ENCODE measurements around the gene FAM20A. TPM values are rescaled to one million over a fixed set of nuclear protein-coding genes. Genes with fewer than 3 reads are reported as not detected.

The FAM20A gene
- total and polyA plus RNA-seq, 2 of the 8 experiments (the other 6 are each of a cell fraction or from before 2014, with no cell fraction given): 3.6 to 11.9 TPM

DNA sequence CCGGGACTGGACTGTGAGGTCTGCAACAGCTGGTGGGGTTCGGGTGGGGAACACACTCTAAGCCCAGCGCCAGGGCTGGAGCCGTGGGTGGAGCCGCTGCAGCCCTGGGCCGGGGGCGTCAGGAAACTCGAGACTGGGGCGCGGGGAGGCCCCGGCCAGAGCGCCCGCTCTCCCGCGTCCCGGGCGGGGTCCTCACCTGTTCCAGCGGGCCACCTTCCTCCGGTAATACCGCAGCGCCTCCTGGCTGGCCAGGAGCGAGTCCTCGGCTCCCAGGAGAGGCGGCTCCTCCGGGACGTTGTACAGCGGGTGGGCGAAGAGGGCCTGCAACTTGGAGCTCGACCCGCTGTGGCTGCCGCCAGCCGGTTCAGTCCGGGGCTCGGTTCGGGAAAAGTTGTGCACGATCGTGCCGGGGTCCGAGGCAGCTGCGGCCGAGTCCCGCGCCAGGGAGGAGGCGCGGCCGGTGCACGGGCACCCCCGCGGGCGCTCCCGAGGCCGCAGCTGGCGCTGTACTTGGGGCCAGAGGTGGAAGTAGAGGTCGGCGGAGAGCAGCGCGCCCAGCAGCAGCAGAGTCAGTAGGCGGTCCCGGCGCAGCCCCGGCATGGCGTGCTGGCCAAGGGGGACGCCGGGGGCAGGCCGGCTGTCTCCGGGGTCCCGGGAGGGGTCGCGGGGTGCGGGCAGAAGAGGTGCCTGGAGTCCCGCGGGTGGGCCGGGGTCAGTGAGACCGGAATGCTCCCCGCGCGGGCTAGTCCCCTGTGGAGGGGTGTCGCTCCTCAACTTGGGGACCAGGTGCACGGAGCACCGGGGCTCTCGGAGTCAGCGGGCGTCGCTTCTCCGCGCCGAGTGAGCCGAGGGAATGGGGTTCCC lies 868 bp downstream of the FAM20A start (continued):
- TF ChIP-seq BCL11A (IDR thresholded peaks at IDR 0.05; ENCODE audit: low read depth in 2 of 2, low read length in 2 of 2) (no peak), TEAD4 (IDR thresholded peaks at IDR 0.05; ENCODE audit: low read depth, low read length) (no peak), JUND (IDR thresholded peaks at IDR 0.05; ENCODE audit: low read length) (no peak), TBP (IDR thresholded peaks at IDR 0.05; ENCODE audit: low read depth, low read length) (no peak), CTBP2 (IDR thresholded peaks at IDR 0.05; ENCODE audit: borderline replicate concordance, insufficient read depth, insufficient read length, low read length) (no peak), ASH2L (IDR thresholded peaks at IDR 0.05; ENCODE audit: low read length) (no peak), KDM5A (IDR thresholded peaks at IDR 0.05; ENCODE audit: low read length) (no peak), RBBP5 (IDR thresholded peaks at IDR 0.05; ENCODE audit: borderline replicate concordance, low read depth, low read length) (peak; percentile 68; the same call in 1 of the 2 replicates), PHF8 (conservative IDR thresholded peaks at IDR 0.05; ENCODE audit: low read depth, low read length) (0 out of 2 replicates have a peak, but pooled peaks have one; percentile 47), POLR2A (IDR thresholded peaks at IDR 0.05; ENCODE audit: control extremely low read depth in 1 of 2, low read depth in 2 of 2, low read length in 2 of 2) (peak in 1 of 2 experiments; percentile 20; a peak in 1 of 3 replicates), CBX5 (IDR thresholded peaks at IDR 0.05; ENCODE audit: low read depth, low read length) (no peak), RFX5 (IDR thresholded peaks at IDR 0.05; ENCODE audit: borderline replicate concordance, low read depth, low read length) (no peak), KDM4A (IDR thresholded peaks at IDR 0.05; ENCODE audit: low read depth, low read length, severe bottlenecking) (peak; percentile 77), POU5F1 (IDR thresholded peaks at IDR 0.05; ENCODE audit: low read depth, low read length) (no peak), RAD21 (IDR thresholded peaks at IDR 0.05 in 1 of 2, conservative IDR thresholded peaks at IDR 0.05 in 1 of 2; ENCODE audit: low read depth in 2 of 2, low read length in 2 of 2) (peak; percentile 58 to 73)
- TF ChIP-seq, protein P1, sequence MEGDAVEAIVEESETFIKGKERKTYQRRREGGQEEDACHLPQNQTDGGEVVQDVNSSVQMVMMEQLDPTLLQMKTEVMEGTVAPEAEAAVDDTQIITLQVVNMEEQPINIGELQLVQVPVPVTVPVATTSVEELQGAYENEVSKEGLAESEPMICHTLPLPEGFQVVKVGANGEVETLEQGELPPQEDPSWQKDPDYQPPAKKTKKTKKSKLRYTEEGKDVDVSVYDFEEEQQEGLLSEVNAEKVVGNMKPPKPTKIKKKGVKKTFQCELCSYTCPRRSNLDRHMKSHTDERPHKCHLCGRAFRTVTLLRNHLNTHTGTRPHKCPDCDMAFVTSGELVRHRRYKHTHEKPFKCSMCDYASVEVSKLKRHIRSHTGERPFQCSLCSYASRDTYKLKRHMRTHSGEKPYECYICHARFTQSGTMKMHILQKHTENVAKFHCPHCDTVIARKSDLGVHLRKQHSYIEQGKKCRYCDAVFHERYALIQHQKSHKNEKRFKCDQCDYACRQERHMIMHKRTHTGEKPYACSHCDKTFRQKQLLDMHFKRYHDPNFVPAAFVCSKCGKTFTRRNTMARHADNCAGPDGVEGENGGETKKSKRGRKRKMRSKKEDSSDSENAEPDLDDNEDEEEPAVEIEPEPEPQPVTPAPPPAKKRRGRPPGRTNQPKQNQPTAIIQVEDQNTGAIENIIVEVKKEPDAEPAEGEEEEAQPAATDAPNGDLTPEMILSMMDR (IDR thresholded peaks at IDR 0.05; ENCODE audit: control extremely low read depth in 1 of 3, insufficient read depth in 1 of 3, low read depth in 1 of 3, low read length in 3 of 3): peak; percentile 50 to 63 (median 58)
- TF ChIP-seq, protein P2, sequence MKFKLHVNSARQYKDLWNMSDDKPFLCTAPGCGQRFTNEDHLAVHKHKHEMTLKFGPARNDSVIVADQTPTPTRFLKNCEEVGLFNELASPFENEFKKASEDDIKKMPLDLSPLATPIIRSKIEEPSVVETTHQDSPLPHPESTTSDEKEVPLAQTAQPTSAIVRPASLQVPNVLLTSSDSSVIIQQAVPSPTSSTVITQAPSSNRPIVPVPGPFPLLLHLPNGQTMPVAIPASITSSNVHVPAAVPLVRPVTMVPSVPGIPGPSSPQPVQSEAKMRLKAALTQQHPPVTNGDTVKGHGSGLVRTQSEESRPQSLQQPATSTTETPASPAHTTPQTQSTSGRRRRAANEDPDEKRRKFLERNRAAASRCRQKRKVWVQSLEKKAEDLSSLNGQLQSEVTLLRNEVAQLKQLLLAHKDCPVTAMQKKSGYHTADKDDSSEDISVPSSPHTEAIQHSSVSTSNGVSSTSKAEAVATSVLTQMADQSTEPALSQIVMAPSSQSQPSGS (IDR thresholded peaks at IDR 0.05; ENCODE audit: low read length): no peak
- TF ChIP-seq, protein P3, sequence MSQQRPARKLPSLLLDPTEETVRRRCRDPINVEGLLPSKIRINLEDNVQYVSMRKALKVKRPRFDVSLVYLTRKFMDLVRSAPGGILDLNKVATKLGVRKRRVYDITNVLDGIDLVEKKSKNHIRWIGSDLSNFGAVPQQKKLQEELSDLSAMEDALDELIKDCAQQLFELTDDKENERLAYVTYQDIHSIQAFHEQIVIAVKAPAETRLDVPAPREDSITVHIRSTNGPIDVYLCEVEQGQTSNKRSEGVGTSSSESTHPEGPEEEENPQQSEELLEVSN (IDR thresholded peaks at IDR 0.05): peak; percentile 16; the same call in 1 of the 2 replicates
